C4-2B (cell line): ENCODE data around the gene PPP3CA.

Experiments used
- CTCF ChIP-seq: fragments of 450-650 bp; conservative IDR thresholded peaks from 2 replicates; pipeline ENCODE4 v1.5.1; 2017; ENCODE audit warnings: mild to moderate bottlenecking
- ZFX ChIP-seq: fragments of 450-650 bp; IDR thresholded peaks from 2 replicates; pipeline ENCODE4 v1.6.1; 2017

GRCh38 chr4:101147283-101147682 is 200.0 kb downstream of the PPP3CA start:
- TF ChIP-seq CTCF (no peak), ZFX (no peak)
